NCI-H524 treated with DMSO at 0.1 percent for 48 hours (cell line): ENCODE data around the gene HDAC4.
"Not testable (repeated sequence)": the region's sequence is repeated elsewhere in the genome, so short reads cannot be mapped to it uniquely, and the experiment has no call there.

Experiments used
- DNase-seq: peaks from one replicate; lab custom pipeline; 2025; lab: John Stamatoyannopoulos, UW

Gene HDAC4

DNA sequence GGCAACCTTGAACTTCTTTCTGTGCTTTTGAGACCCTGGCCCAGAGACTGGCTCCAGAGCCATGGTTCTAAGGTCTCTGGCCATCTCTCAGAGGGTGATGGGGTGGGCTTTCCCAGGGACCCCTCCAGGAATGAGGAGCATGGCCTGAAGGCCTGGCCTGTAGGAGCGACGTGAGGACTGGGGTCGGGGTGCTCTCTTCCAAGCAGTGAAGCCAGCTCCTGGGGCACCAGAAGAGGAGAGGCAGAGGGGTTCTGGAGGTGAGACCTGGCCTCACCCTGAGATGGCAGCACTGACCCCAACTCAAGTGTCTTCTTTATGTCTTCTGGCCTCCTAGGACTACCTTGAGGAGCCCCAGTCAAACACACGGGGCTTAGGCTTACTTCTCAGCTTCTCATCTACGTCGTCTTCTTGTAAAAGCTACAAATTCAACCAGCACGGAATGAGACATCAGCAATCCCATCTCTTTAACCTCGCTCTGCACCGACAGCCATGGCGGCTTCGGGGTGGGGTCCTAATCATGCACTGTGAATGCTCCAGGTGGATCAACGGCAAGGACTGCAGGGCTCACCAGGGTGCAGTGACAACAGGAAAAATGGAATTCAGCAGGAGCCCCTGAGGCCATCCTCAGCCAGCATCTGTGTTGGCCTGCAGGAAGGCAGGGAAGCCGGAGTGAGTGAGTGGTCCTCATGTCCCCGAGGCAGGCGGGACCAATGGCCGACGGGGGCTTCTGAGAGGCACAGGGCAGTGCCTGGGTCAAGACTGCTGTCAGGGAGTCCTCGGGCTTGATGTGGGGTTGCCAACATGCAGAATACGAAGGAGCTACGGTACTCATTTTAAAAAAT is 214.1 kb downstream of the HDAC4 start:
- no peak for DNase-seq

DNA sequence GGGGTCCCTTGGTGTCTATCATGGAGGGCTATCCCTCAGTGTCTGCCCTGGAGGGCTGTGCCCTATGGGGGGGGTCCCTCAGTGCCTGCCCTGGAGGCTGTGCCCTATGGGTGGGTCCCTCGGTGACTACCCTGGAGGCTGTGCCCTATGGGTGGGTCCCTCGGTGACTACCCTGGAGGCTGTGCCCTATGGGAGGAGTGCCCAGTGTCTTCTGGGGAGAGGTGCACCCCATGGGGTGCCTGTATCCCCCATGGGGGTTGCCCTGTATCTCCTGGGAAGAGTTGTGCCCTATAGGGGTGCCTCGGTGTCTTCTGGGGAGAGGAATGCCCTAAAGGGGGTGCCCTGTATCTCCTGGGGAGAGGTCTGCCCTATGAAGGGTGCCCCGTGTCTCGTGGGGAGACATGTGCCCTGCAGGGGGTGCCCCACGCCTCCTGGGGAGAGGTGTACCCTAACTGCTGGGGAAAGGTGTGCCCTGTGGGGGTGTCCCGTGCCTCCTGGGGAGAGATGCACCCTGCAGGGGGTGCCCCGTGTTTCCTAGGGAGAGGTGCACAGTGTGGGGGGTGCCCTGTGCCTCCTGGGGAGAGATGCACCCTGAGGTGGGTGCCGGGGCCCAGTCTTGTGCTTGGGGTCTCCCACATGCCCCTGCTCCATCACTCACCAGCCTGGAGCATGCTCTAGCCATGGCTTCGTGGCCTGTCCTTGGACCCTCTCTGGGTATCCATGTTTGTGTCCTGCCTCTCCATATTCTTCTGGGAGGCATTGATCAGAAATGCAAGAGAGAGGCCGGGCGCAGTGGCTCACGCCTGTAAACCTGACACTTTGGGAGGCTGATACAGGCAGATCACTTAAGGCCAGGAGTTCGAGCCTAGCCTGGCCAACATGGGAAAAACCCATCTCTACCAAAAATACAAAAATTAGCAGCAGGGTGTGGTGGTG is 215.6 kb downstream of the HDAC4 start:
- DNase-seq = no peak

DNA sequence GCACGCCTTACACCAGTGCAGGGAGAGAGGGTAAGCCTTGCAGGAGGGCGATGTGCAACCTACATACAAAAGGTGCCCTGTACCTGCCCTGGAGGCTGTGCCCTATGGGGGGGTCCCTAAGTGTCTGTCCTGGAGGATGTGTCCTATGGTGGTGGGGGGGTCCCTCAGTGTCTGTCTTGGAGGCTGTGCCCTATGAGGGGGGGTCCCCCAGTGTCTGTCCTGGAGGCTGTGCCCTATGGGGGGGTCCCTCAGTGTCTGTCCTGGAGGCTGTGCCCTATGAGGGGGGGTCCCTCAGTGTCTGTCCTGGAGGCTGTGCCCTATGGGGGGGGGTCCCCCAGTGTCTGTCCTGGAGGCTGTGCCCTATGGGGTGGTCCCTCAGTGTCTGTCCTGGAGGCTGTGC is 216.6 kb downstream of the HDAC4 start:
- no peak for DNase-seq

DNA sequence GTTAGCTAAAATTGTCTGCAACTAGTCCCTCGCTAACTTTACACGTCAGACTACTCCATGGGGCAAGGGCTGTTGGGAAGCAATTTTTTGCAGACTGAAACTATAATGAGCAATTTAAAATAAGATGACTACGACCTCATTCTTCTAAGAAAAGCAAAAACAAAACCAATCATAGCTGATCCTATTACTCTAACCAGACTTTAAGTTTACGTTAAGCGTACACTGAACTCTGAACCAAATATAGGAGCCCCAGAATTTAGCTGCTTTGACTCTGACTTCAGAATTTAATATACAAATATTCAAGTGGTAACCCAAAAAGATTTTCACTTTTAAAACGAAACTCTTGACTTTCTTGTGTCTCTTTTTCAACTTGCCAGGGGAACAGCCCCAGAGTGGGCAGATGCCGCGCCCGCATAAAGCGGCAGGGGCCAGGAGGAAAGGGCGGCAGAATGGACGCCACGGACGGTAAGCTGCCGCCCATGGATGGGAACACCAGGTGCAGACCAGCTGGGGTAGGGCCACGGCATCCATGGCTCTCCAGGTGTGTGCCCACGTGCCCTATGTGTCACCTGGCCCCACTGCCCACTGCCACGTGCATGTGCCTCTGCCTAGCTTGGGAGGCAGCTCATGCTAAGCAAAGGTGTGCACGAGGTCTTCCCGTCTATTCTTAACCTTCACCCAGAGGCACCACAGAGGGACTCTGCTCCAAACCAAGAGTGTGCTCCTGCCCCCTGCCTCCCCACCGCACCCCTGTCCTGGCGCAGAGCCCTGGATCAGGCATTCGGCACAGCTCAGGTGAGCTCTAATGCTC is 217.6 kb downstream of the HDAC4 start:
- no peak for DNase-seq

- DNase-seq = no peak
Observed at GRCh38 chr2:239181903-239182581, 218.8 kb downstream of the HDAC4 start.

GRCh38 chr2:239181074-239181902 is 219.5 kb downstream of the HDAC4 start:
- no peak for DNase-seq

DNA sequence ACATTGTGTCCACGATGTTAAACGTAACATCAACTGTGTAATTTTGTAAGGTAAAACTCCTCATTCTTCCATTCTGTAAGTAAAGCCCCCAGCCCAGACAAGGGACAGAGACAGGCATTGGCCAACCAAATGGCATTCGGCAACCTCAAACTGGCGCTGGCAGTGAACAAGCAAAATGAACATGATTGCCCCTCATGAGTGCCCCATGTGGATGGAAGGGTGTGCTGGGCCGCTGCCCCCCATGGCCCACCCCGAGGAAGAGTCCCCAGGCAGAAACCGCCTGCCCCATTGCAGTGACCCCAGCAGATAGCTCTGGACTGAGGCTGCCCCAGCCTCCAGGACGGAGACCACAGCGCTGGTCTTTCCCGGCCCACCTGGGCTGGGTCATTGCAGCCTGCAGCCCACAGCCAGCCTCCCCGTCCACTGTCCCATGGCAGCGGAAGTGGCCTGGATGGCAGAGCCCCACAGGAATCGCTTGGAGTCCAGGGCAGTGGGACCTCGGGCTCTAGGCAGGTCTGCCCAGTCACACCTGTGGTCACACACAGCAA is 220.2 kb downstream of the HDAC4 start:
- DNase-seq = no peak

GRCh38 chr2:239179851-239180371 is 220.9 kb downstream of the HDAC4 start:
- DNase-seq = no peak

- DNase-seq = no peak
Observed at GRCh38 chr2:239178954-239179353, 221.9 kb downstream of the HDAC4 start.

- DNase-seq = no peak
Observed at GRCh38 chr2:239178484-239178883, 222.3 kb downstream of the HDAC4 start.

DNA sequence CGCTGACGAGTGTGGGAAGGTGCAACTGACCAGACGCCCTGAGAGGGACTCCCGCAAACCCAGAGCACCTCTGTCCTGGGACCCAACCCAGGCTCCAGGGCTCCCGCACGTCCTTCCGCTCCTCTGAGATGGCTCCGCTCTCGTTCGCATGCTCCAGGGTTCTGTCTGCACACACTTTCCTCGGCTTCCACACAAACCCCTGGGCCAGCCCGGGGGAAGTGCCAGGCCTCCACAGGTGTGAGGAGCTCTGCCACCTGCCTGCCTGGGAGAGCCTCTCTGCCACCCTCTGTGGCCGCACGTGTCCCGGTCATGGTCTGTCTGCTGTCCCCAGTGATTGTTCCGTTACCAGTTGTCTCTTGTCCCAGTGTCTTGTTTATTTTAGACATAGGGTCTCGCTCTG is 222.9 kb downstream of the HDAC4 start:
- no peak for DNase-seq

- no peak for DNase-seq
Observed at GRCh38 chr2:239177325-239177724, 223.5 kb downstream of the HDAC4 start.

GRCh38 chr2:239176138-239176803 is 224.5 kb downstream of the HDAC4 start:
- not testable (repeated sequence) for DNase-seq

GRCh38 chr2:239175181-239175580 is 225.6 kb downstream of the HDAC4 start:
- no peak for DNase-seq

- DNase-seq = no peak
Observed at GRCh38 chr2:239173301-239173700, 227.5 kb downstream of the HDAC4 start.

GRCh38 chr2:239171643-239172042 is 229.2 kb downstream of the HDAC4 start:
- no peak for DNase-seq

DNA sequence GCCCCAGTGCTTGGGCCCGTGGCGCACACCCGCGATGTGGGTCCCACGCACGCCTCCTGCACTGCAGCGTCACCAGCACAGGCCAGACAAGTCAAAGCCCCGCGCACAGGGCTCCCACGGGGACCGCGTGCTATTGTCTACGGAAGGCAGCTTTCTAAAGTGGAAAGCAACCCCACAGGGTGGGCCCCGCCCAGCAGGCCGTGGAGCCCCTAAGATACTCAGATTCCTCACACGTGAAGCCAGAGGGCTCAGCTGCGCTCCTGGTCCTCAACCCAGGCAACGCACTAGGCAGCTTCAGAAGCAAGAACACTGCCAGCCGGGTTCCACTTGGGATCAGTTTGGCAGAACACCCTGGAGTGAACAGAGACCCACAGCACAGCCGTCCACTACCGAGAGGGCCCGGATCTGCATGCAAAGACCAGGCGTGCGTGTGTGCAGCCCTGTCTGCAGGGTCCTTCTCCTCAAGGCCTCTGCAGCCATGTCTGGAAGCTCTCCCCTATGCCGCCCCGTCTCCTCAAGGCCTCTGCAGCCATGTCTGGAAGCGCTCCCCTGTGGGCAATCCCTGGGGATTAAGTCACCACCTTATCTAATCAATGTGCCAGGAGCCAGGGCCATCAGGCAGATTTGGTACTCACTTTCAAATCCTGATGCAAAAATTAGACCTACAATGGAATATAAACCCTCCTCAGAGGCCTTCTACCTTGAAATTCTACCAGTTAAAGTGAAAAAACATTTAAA is 231.3 kb downstream of the HDAC4 start:
- no peak for DNase-seq

DNA sequence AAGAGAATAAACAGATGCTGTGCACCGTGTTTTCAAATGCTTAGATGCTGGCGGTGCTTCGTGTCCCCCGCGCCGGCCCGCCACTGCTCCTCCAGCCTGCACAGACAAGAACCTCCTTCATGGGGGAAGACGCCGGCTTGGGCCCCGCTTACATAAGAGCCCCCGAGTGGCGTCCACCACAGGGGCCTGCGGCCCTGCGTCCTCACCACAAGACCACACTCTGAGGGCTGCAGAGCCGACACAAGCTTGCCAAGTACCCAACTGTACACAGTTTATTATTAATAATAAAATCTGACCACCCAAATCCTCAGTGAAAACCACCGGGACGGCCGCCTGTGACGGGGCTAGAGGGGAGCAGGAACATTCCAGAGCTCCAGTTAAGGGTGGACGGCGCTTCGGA is 232.2 kb downstream of the HDAC4 start:
- DNase-seq = no peak
